Measurements from ENCODE around the gene PRCP. TPM values are rescaled to one million over a fixed set of nuclear protein-coding genes. Genes with fewer than 3 reads are reported as not detected.

The PRCP gene
- total RNA-seq, 1 experiment from 2014 or later: 51.5 TPM

- Histone ChIP-seq H3K4me2 (ENCODE audit: low read length) (no peak overlapping the region), H3K4me1 (ENCODE audit: insufficient read depth, low read length) (no peaks in the 10 kb centered on the region), H3K9me2 (replicated peaks; ENCODE audit: low read length) (no peaks in the 10 kb centered on the region), H4K20me1 (ENCODE audit: low read length) (no peaks in the 10 kb centered on the region), H3K79me2 (ENCODE audit: low read length) (no peaks in the 10 kb centered on the region), H3K36me3 (ENCODE audit: low read depth, low read length) (peaks cover 7% of the 10 kb centered on the region; the same call in 1 of the 2 replicates), H3K9me3 (ENCODE audit: low read length) (no peaks in the 10 kb centered on the region), H3K4me3 (ENCODE audit: low read length) (no peak overlapping the region), H3K27me3 (ENCODE audit: low read length) (no peaks in the 10 kb centered on the region), H3K27ac (ENCODE audit: low read length) (no peak overlapping the region), H2AFZ (ENCODE audit: low read length) (no peak overlapping the region), H3F3A (ENCODE audit: low read length, unreplicated experiment) (no peaks in the 10 kb centered on the region), H3K9ac (ENCODE audit: low read length) (no peak overlapping the region)
- DNase-seq (no peak), ATAC-seq (no peak)
- TF ChIP-seq EZH2phosphoT487 (IDR thresholded peaks at IDR 0.05; ENCODE audit: borderline replicate concordance, low read length) (no peak), CTCF (conservative IDR thresholded peaks at IDR 0.05; ENCODE audit: low read depth, low read length) (no peak), EZH2 (IDR thresholded peaks at IDR 0.05; ENCODE audit: low read length, unreplicated experiment) (no peak)
- CTCF ChIA-PET: no interaction called here
- POLR2A ChIA-PET (ENCODE audit: unreplicated experiment): no interaction called here
- intact Hi-C loops (cut with micrococcal nuclease): no loop called here
- BruUV-seq (replicated peaks): no TSS peak
These were observed 67.2 kb downstream of the PRCP start for GRCh38 chr11:82832983-82833382.

- no peak for ATAC-seq
- POLR2A ChIA-PET (ENCODE audit: unreplicated experiment): no interaction called here
These were observed 68.9 kb downstream of the PRCP start for GRCh38 chr11:82831364-82831763.

More at GRCh38 chr11:82831364-82831763, 68.9 kb downstream of the PRCP start:
- H3K9me2 ChIP-seq (replicated peaks; ENCODE audit: low read length): no peaks in the 10 kb centered on the region
- H3K4me1 ChIP-seq (ENCODE audit: insufficient read depth, low read length): no peaks in the 10 kb centered on the region
- no peak for DNase-seq
- H3K4me3 ChIP-seq (ENCODE audit: low read length): no peak overlapping the region
- H2AFZ ChIP-seq (ENCODE audit: low read length): no peak overlapping the region
- no peak overlapping the region for H3K27ac ChIP-seq (ENCODE audit: low read length)
- no peaks in the 10 kb centered on the region for H3K79me2 ChIP-seq (ENCODE audit: low read length)
- TF ChIP-seq CTCF (conservative IDR thresholded peaks at IDR 0.05; ENCODE audit: low read depth, low read length): no peak
- no peak for TF ChIP-seq EZH2 (IDR thresholded peaks at IDR 0.05; ENCODE audit: low read length, unreplicated experiment)
- no peak for TF ChIP-seq EZH2phosphoT487 (IDR thresholded peaks at IDR 0.05; ENCODE audit: borderline replicate concordance, low read length)
- no peaks in the 10 kb centered on the region for H3F3A ChIP-seq (ENCODE audit: low read length, unreplicated experiment)
- no peaks in the 10 kb centered on the region for H3K27me3 ChIP-seq (ENCODE audit: low read length)
- 0 out of 2 replicates have a peak, but pooled peaks cover 2% of the 10 kb centered on the region for H3K36me3 ChIP-seq (ENCODE audit: low read depth, low read length)
- CTCF ChIA-PET: no interaction called here
- no peaks in the 10 kb centered on the region for H4K20me1 ChIP-seq (ENCODE audit: low read length)
- BruUV-seq (replicated peaks): no TSS peak
- no peaks in the 10 kb centered on the region for H3K9me3 ChIP-seq (ENCODE audit: low read length)
- H3K4me2 ChIP-seq (ENCODE audit: low read length): no peak overlapping the region
- no peak overlapping the region for H3K9ac ChIP-seq (ENCODE audit: low read length)
- intact Hi-C loops (cut with micrococcal nuclease): no loop called here

All from PC-3 (cell line).